ENCODE results near the gene PLCL2. TPM values are rescaled to one million over a fixed set of nuclear protein-coding genes. Genes with fewer than 3 reads are reported as not detected.

PLCL2 gene
- total and polyA plus RNA-seq, 10 of the 15 experiments (the other 5 are each of a cell fraction or from before 2014, with no cell fraction given): 7.5 to 37.3 (median 21.7) TPM

DNA sequence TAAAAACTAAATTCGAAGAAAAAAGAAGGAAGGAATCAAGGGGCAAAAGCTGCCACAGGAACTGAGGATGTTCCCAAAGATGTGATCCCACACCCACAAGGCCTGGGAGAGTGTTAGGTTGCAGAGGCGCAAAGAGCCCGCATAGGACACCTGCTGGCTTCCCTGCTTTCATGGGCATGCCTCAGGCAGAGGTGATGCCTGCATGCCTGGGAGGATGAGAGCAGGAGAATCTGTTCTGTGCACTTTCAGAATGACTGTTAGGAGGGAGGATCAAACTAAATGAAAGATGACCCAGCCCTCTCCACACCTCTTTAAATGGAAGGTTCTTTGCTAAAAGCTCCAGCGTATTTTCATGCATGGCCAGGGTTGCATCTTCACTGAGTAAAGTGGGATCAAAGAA, 162.4 kb downstream of the PLCL2 start (continued):
- TF ChIP-seq, protein P1, sequence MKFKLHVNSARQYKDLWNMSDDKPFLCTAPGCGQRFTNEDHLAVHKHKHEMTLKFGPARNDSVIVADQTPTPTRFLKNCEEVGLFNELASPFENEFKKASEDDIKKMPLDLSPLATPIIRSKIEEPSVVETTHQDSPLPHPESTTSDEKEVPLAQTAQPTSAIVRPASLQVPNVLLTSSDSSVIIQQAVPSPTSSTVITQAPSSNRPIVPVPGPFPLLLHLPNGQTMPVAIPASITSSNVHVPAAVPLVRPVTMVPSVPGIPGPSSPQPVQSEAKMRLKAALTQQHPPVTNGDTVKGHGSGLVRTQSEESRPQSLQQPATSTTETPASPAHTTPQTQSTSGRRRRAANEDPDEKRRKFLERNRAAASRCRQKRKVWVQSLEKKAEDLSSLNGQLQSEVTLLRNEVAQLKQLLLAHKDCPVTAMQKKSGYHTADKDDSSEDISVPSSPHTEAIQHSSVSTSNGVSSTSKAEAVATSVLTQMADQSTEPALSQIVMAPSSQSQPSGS (IDR thresholded peaks at IDR 0.05; ENCODE audit: low read length): peak; percentile 47; the same call in 1 of the 2 replicates
- TF ChIP-seq SMARCA5 (IDR thresholded peaks at IDR 0.05): 0 out of 2 replicates have a peak, but pooled peaks have one; percentile 23
- peak; percentile 89 for TF ChIP-seq JUNB (IDR thresholded peaks at IDR 0.05)
- TF ChIP-seq EGR1 (IDR thresholded peaks at IDR 0.05; ENCODE audit: borderline replicate concordance in 1 of 2, low read depth in 2 of 2, low read length in 2 of 2): no peak
- 0 out of 2 replicates have a peak, but pooled peaks have one; percentile 20 for TF ChIP-seq SPI1 (IDR thresholded peaks at IDR 0.05; ENCODE audit: borderline replicate concordance, insufficient read depth, low read depth, low read length)
- TF ChIP-seq, protein P2, sequence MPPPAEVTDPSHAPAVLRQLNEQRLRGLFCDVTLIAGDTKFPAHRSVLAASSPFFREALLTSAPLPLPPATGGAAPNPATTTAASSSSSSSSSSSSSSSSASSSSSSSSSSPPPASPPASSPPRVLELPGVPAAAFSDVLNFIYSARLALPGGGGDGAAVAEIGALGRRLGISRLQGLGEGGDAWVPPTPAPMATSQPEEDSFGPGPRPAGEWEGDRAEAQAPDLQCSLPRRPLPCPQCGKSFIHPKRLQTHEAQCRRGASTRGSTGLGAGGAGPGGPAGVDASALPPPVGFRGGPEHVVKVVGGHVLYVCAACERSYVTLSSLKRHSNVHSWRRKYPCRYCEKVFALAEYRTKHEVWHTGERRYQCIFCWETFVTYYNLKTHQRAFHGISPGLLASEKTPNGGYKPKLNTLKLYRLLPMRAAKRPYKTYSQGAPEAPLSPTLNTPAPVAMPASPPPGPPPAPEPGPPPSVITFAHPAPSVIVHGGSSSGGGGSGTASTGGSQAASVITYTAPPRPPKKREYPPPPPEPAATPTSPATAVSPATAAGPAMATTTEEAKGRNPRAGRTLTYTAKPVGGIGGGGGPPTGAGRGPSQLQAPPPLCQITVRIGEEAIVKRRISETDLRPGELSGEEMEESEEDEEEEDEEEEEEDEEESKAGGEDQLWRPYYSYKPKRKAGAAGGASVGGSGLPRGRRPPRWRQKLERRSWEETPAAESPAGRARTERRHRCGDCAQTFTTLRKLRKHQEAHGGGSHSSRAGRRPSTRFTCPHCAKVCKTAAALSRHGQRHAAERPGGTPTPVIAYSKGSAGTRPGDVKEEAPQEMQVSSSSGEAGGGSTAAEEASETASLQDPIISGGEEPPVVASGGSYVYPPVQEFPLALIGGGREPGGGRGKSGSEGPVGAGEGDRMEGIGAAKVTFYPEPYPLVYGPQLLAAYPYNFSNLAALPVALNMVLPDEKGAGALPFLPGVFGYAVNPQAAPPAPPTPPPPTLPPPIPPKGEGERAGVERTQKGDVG (CRISPR knock-in tag; IDR thresholded peaks at IDR 0.05): no peak
- no peak for TF ChIP-seq SMC3 (IDR thresholded peaks at IDR 0.05; ENCODE audit: borderline replicate concordance, low read length)
- TF ChIP-seq IRF4 (IDR thresholded peaks at IDR 0.05; ENCODE audit: low read depth, low read length): peak; percentile 97
- TF ChIP-seq ZNF592 (IDR thresholded peaks at IDR 0.05): no peak
- TF ChIP-seq, protein P3, sequence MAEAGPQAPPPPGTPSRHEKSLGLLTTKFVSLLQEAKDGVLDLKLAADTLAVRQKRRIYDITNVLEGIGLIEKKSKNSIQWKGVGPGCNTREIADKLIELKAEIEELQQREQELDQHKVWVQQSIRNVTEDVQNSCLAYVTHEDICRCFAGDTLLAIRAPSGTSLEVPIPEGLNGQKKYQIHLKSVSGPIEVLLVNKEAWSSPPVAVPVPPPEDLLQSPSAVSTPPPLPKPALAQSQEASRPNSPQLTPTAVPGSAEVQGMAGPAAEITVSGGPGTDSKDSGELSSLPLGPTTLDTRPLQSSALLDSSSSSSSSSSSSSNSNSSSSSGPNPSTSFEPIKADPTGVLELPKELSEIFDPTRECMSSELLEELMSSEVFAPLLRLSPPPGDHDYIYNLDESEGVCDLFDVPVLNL (IDR thresholded peaks at IDR 0.05; ENCODE audit: low read depth, low read length): no peak
- TF ChIP-seq NBN (IDR thresholded peaks at IDR 0.05): no peak
- TF ChIP-seq, protein P4, sequence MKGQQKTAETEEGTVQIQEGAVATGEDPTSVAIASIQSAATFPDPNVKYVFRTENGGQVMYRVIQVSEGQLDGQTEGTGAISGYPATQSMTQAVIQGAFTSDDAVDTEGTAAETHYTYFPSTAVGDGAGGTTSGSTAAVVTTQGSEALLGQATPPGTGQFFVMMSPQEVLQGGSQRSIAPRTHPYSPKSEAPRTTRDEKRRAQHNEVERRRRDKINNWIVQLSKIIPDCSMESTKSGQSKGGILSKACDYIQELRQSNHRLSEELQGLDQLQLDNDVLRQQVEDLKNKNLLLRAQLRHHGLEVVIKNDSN (IDR thresholded peaks at IDR 0.05; ENCODE audit: borderline replicate concordance, extremely low read length, insufficient read depth, low read depth, low read length): no peak
- TF ChIP-seq, protein P5, sequence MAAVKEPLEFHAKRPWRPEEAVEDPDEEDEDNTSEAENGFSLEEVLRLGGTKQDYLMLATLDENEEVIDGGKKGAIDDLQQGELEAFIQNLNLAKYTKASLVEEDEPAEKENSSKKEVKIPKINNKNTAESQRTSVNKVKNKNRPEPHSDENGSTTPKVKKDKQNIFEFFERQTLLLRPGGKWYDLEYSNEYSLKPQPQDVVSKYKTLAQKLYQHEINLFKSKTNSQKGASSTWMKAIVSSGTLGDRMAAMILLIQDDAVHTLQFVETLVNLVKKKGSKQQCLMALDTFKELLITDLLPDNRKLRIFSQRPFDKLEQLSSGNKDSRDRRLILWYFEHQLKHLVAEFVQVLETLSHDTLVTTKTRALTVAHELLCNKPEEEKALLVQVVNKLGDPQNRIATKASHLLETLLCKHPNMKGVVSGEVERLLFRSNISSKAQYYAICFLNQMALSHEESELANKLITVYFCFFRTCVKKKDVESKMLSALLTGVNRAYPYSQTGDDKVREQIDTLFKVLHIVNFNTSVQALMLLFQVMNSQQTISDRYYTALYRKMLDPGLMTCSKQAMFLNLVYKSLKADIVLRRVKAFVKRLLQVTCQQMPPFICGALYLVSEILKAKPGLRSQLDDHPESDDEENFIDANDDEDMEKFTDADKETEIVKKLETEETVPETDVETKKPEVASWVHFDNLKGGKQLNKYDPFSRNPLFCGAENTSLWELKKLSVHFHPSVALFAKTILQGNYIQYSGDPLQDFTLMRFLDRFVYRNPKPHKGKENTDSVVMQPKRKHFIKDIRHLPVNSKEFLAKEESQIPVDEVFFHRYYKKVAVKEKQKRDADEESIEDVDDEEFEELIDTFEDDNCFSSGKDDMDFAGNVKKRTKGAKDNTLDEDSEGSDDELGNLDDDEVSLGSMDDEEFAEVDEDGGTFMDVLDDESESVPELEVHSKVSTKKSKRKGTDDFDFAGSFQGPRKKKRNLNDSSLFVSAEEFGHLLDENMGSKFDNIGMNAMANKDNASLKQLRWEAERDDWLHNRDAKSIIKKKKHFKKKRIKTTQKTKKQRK (IDR thresholded peaks at IDR 0.05; ENCODE audit: low read depth, low read length): no peak
- TF ChIP-seq POLR2AphosphoS2 (IDR thresholded peaks at IDR 0.05; ENCODE audit: low read depth, low read length): no peak
- TF ChIP-seq RFX5 (IDR thresholded peaks at IDR 0.05; ENCODE audit: low read depth, low read length): no peak

All from GM12878 (cell line).